ENCODE data around the gene ARL2BP. TPM values are rescaled to one million over a fixed set of nuclear protein-coding genes. Genes with fewer than 3 reads are reported as not detected.
A peak's percentile ranks its signal among the peaks of the same experiment; 100 is the strongest.

The ARL2BP gene
- total and polyA plus RNA-seq, 2 of the 13 experiments (the other 11 are each of a cell fraction or from before 2014, with no cell fraction given), result 64.3 to 67.6 TPM

DNA sequence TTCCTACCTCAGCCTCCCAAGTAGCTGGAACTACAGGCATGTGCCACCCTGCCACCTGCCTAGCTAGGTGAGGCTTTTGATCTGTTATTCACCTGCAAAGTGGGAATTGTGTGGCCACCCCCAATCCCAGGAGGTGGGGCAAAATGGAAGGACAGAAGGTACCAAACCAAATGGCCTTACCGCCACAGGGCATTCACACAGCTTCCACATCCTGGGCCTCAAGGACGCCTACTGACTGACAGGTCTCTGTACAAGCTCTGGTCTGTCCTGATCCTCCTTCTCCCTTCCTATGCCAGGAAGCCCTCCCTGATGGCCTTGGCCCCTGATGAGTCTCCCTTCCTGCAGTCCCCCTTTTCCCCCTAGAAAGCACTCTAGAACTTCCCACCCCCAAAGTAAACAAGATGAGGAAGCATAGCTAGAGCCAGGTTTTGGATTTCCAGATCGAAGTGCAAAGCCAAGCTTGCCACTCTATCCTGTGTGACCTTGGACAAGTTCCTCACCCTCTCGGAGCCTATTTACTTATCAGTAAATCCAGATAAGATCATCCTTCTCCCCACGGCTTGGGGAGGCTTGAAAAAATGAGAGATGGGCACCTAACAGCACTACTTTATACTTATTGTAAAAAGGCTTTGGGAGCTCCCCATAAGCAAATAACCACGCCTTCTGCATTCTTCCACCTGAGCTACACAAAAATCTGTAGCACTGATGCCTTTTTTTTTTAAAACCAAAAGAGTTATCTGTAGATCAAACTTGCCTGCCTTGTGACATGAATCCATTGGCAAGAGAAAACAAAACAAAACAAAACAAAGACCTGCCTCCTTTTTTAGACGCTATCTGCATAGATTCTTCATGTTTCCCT lies 35.0 kb downstream of the ARL2BP start (continued):
- TF ChIP-seq, protein P1, sequence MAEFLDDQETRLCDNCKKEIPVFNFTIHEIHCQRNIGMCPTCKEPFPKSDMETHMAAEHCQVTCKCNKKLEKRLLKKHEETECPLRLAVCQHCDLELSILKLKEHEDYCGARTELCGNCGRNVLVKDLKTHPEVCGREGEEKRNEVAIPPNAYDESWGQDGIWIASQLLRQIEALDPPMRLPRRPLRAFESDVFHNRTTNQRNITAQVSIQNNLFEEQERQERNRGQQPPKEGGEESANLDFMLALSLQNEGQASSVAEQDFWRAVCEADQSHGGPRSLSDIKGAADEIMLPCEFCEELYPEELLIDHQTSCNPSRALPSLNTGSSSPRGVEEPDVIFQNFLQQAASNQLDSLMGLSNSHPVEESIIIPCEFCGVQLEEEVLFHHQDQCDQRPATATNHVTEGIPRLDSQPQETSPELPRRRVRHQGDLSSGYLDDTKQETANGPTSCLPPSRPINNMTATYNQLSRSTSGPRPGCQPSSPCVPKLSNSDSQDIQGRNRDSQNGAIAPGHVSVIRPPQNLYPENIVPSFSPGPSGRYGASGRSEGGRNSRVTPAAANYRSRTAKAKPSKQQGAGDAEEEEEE (CRISPR knock-in tag; IDR thresholded peaks at IDR 0.05; ENCODE audit: borderline replicate concordance), result no peak
- TF ChIP-seq CENPX (CRISPR knock-in tag; IDR thresholded peaks at IDR 0.05), result no peak
- TF ChIP-seq, protein P2, sequence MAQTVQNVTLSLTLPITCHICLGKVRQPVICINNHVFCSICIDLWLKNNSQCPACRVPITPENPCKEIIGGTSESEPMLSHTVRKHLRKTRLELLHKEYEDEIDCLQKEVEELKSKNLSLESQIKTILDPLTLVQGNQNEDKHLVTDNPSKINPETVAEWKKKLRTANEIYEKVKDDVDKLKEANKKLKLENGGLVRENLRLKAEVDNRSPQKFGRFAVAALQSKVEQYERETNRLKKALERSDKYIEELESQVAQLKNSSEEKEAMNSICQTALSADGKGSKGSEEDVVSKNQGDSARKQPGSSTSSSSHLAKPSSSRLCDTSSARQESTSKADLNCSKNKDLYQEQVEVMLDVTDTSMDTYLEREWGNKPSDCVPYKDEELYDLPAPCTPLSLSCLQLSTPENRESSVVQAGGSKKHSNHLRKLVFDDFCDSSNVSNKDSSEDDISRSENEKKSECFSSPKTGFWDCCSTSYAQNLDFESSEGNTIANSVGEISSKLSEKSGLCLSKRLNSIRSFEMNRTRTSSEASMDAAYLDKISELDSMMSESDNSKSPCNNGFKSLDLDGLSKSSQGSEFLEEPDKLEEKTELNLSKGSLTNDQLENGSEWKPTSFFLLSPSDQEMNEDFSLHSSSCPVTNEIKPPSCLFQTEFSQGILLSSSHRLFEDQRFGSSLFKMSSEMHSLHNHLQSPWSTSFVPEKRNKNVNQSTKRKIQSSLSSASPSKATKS (CRISPR knock-in tag; IDR thresholded peaks at IDR 0.05), result peak; percentile 23; the same call in 1 of the 2 replicates
- no peak for TF ChIP-seq ZNF562 (CRISPR knock-in tag; IDR thresholded peaks at IDR 0.05; ENCODE audit: borderline replicate concordance)
- TF ChIP-seq ZNF670 (CRISPR knock-in tag; IDR thresholded peaks at IDR 0.05; ENCODE audit: borderline replicate concordance), result peak; percentile 95
- peak; percentile 69; the same call in 1 of the 2 replicates for TF ChIP-seq FOXK1 (CRISPR knock-in tag; IDR thresholded peaks at IDR 0.05; ENCODE audit: borderline replicate concordance, low read depth)
- peak; percentile 95 for TF ChIP-seq FOSL2 (CRISPR knock-in tag; IDR thresholded peaks at IDR 0.05)
- no peak for TF ChIP-seq ZNF468 (CRISPR knock-in tag; IDR thresholded peaks at IDR 0.05)
- peak; percentile 56; the same call in 1 of the 2 replicates for TF ChIP-seq SNAI1 (CRISPR knock-in tag; IDR thresholded peaks at IDR 0.05; ENCODE audit: borderline replicate concordance)
- TF ChIP-seq MYNN (CRISPR knock-in tag; IDR thresholded peaks at IDR 0.05; ENCODE audit: low read depth), result 0 out of 2 replicates have a peak, but pooled peaks have one; percentile 68
- no peak for TF ChIP-seq ZNF496 (CRISPR knock-in tag; IDR thresholded peaks at IDR 0.05; ENCODE audit: insufficient replicate concordance)
- no peak for TF ChIP-seq NRL (CRISPR knock-in tag; IDR thresholded peaks at IDR 0.05; ENCODE audit: borderline replicate concordance)
- TF ChIP-seq CBFB (CRISPR knock-in tag; IDR thresholded peaks at IDR 0.05), result peak; percentile 82; the same call in 1 of the 2 replicates
- TF ChIP-seq, protein P3, sequence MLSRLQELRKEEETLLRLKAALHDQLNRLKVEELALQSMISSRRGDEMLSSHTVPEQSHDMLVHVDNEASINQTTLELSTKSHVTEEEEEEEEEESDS (CRISPR knock-in tag; IDR thresholded peaks at IDR 0.05; ENCODE audit: borderline replicate concordance), result no peak
- no peak for TF ChIP-seq U2AF2 (IDR thresholded peaks at IDR 0.05; ENCODE audit: low read depth, low read length)
- TF ChIP-seq ZKSCAN1 (IDR thresholded peaks at IDR 0.05; ENCODE audit: low read length), result peak; percentile 60
- TF ChIP-seq PHF21A (CRISPR knock-in tag; IDR thresholded peaks at IDR 0.05), result peak; percentile 98
- TF ChIP-seq, protein P4, sequence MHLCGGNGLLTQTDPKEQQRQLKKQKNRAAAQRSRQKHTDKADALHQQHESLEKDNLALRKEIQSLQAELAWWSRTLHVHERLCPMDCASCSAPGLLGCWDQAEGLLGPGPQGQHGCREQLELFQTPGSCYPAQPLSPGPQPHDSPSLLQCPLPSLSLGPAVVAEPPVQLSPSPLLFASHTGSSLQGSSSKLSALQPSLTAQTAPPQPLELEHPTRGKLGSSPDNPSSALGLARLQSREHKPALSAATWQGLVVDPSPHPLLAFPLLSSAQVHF (CRISPR knock-in tag; IDR thresholded peaks at IDR 0.05), result no peak; the same call in 1 of the 2 replicates
- 0 out of 2 replicates have a peak, but pooled peaks have one; percentile 35 for TF ChIP-seq HNRNPL (IDR thresholded peaks at IDR 0.05; ENCODE audit: low read depth, low read length)
- peak; percentile 31; the same call in 1 of the 2 replicates for TF ChIP-seq ZNF256 (CRISPR knock-in tag; conservative IDR thresholded peaks at IDR 0.05)
- TF ChIP-seq YEATS4 (CRISPR knock-in tag; IDR thresholded peaks at IDR 0.05; ENCODE audit: borderline replicate concordance), result peak; percentile 38; the same call in 1 of the 2 replicates
- peak; percentile 73; the same call in 1 of the 2 replicates for TF ChIP-seq ZNF749 (CRISPR knock-in tag; IDR thresholded peaks at IDR 0.05; ENCODE audit: borderline replicate concordance)
- TF ChIP-seq SRF (IDR thresholded peaks at IDR 0.05; ENCODE audit: low read depth, low read length), result peak; percentile 49; the same call in 1 of the 2 replicates
